RWPE2 (cell line): ENCODE measurements around the gene BRPF3.

Experiments used
- ATAC-seq: fragments of 200-7000 bp; cut with Tn5 transposase; 3 replicates; pipeline ENCODE4 v1.9.1; 2021; ENCODE audit warnings: low read depth
- DNase-seq: peaks from one replicate; pipeline ENCODE4 v3.0.0-alpha.2; 2020; ENCODE audit warnings: low spot score
- H3K27ac ChIP-seq: fragments of 450-650 bp; 2 replicates; pipeline ENCODE4 v1.5.1; 2017; ENCODE audit warnings: mild to moderate bottlenecking; ENCODE audit not compliant: poor library complexity, severe bottlenecking
- H3K27me3 ChIP-seq: fragments of 250-450 bp; sonication (Bioruptor Pico); 2 replicates; pipeline ENCODE4 v1.5.1; 2021; ENCODE audit warnings: mild to moderate bottlenecking, moderate library complexity; ENCODE audit not compliant: insufficient read depth, poor library complexity, severe bottlenecking
- H3K36me3 ChIP-seq: fragments of 250-450 bp; sonication (Bioruptor Pico); 2 replicates; pipeline ENCODE4 v1.5.1; 2020; ENCODE audit warnings: low read depth, mild to moderate bottlenecking, moderate library complexity
- H3K4me1 ChIP-seq: fragments of 250-450 bp; sonication (Bioruptor Pico); 2 replicates; pipeline ENCODE4 v1.5.1; 2021; ENCODE audit warnings: mild to moderate bottlenecking, moderate library complexity; ENCODE audit not compliant: insufficient read depth, poor library complexity, severe bottlenecking
- H3K4me3 ChIP-seq: fragments of 250-450 bp; sonication (Bioruptor Pico); 2 replicates; pipeline ENCODE4 v1.5.1; 2021; ENCODE audit warnings: mild to moderate bottlenecking, moderate library complexity; ENCODE audit not compliant: severe bottlenecking
- H3K9me3 ChIP-seq: fragments of 250-450 bp; sonication (Bioruptor Pico); 2 replicates; pipeline ENCODE4 v1.5.1; 2021; ENCODE audit warnings: mild to moderate bottlenecking, moderate library complexity; ENCODE audit not compliant: severe bottlenecking
- CTCF ChIP-seq: fragments of 450-650 bp; IDR thresholded peaks from one replicate; pipeline ENCODE4 v1.5.1; 2017; ENCODE audit warnings: mild to moderate bottlenecking, moderate library complexity; ENCODE audit not compliant: poor library complexity, severe bottlenecking

Gene BRPF3

GRCh38 chr6:36273802-36274514, 77.4 kb downstream of the BRPF3 start:
- no peaks in the 10 kb centered on the region for H3K4me1 ChIP-seq
- no peak for ATAC-seq
- no peaks in the 10 kb centered on the region for H3K27me3 ChIP-seq
- TF ChIP-seq CTCF, result no peak
- no peaks in the 10 kb centered on the region for H3K9me3 ChIP-seq
- no peak overlapping the region for H3K4me3 ChIP-seq
- DNase-seq, result no peak
- H3K27ac ChIP-seq, result no peak overlapping the region
- H3K36me3 ChIP-seq, result no peaks in the 10 kb centered on the region

- TF ChIP-seq CTCF, result no peak
- no peaks in the 10 kb centered on the region for H3K9me3 ChIP-seq
- no peak for ATAC-seq
These were observed 80.3 kb downstream of the BRPF3 start for GRCh38 chr6:36276581-36277536.

DNA sequence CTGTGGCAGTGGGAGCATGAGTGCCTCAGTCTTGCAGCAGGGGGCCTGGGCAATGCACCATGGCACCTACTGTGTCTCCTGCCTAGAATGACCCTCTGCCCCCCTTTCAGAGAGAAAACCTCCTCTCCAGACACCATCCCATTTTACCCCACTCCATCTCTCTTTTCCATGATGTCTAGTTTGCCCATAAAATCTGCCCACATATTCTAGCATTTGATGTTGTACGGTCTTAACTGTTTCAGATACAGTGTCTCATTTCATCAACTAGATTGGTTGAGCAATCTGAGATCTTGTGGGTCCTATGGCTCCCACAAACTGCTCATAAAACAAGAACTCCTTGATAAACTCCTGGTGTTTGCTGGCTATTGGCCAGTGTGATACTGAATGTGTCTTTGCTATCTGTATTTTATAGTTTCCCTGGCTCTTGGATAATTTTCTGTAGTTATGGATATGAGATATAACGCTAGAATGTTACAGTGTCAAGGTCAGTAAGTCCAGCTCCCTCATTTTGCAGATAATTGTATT, 81.5 kb downstream of the BRPF3 start:
- ATAC-seq (no peak), DNase-seq (no peak)
- no peak overlapping the region for H3K27ac ChIP-seq
- no peak for TF ChIP-seq CTCF
- H3K36me3 ChIP-seq, result no peaks in the 10 kb centered on the region
- H3K27me3 ChIP-seq, result peaks cover 3% of the 10 kb centered on the region
- no peak overlapping the region for H3K4me3 ChIP-seq
- no peaks in the 10 kb centered on the region for H3K9me3 ChIP-seq
- no peaks in the 10 kb centered on the region for H3K4me1 ChIP-seq

More at GRCh38 chr6:36276581-36277536, 80.3 kb downstream of the BRPF3 start:
- no peak overlapping the region for H3K27ac ChIP-seq
- H3K4me1 ChIP-seq, result no peaks in the 10 kb centered on the region
- DNase-seq, result no peak
- H3K27me3 ChIP-seq, result no peaks in the 10 kb centered on the region
- H3K4me3 ChIP-seq, result no peak overlapping the region
- H3K36me3 ChIP-seq, result no peaks in the 10 kb centered on the region

- no peaks in the 10 kb centered on the region for H3K4me1 ChIP-seq
- no peak for TF ChIP-seq CTCF
- no peak overlapping the region for H3K27ac ChIP-seq
- DNase-seq (no peak), ATAC-seq (no peak)
- H3K9me3 ChIP-seq, result no peaks in the 10 kb centered on the region
- peaks cover 3% of the 10 kb centered on the region for H3K27me3 ChIP-seq
- H3K4me3 ChIP-seq, result no peak overlapping the region
- H3K36me3 ChIP-seq, result no peaks in the 10 kb centered on the region
These were observed 83.9 kb downstream of the BRPF3 start for GRCh38 chr6:36280467-36280866.
